IMR-90 (cell line): ENCODE results near the gene PHLDB1. TPM values are rescaled to one million over a fixed set of nuclear protein-coding genes. Genes with fewer than 3 reads are reported as not detected.

Experiments used
- ATAC-seq: fragments of 200-7000 bp; cut with Tn5 transposase; 2 replicates; pipeline ENCODE4 v1.9.1; 2020; ENCODE audit warnings: low read depth, mild to moderate bottlenecking, moderate library complexity
- BruUV-seq: library from RNA; stranded (reverse); fragments of 400-500 nt; replicated peaks from 2 replicates; lab custom pipeline; 2021; lab: Mats Ljungman, UMichigan
- CTCF ChIA-PET: fragments of 300-600 bp; formaldehyde crosslinking; extraction: SDS; loops from one replicate; lab custom pipeline; 2021; ENCODE audit warnings: antibody characterized with exemption; lab: Yijun Ruan, JAX
- POLR2A ChIA-PET: fragments of 300-600 bp; sonication (Branson Sonifier 250); formaldehyde crosslinking; loops from one replicate; lab custom pipeline; 2022; ENCODE audit warnings: antibody characterized with exemption; ENCODE audit not compliant: unreplicated experiment; lab: Charles Lee
- DNase-seq: peaks from one replicate; pipeline ENCODE4 v3.0.0; 2013
- H2AFZ ChIP-seq: replicated peaks from 2 replicates; pipeline ENCODE3; 2013; ENCODE audit warnings: low read length, mild to moderate bottlenecking; ENCODE audit not compliant: poor library complexity
- H2AK5ac ChIP-seq: 2 replicates; pipeline ENCODE4 v1.6.1; 2013; ENCODE audit warnings: low read depth, low read length, inconsistent platforms
- H2AK9ac ChIP-seq: replicated peaks from 2 replicates; pipeline ENCODE3; 2013; ENCODE audit warnings: mild to moderate bottlenecking, low read depth, low read length, moderate library complexity; ENCODE audit not compliant: poor library complexity
- H2BK120ac ChIP-seq: 2 replicates; pipeline ENCODE4 v1.6.1; 2013; ENCODE audit warnings: low read depth, low read length, inconsistent platforms
- H2BK15ac ChIP-seq: 3 replicates; pipeline ENCODE4 v1.6.1; 2013; ENCODE audit warnings: low read depth, low read length, inconsistent platforms
- H2BK20ac ChIP-seq: 2 replicates; pipeline ENCODE4 v1.6.1; 2013; ENCODE audit warnings: low read depth, mild to moderate bottlenecking, inconsistent platforms, low read length, moderate library complexity
- H2BK5ac ChIP-seq: 2 replicates; pipeline ENCODE4 v1.6.1; 2013; ENCODE audit warnings: mild to moderate bottlenecking, low read depth, low read length, inconsistent platforms; ENCODE audit not compliant: poor library complexity, severe bottlenecking
- H3K14ac ChIP-seq: replicated peaks from 2 replicates; pipeline ENCODE4 v1.6.1; 2013; ENCODE audit warnings: low read depth, low read length, inconsistent platforms
- H3K18ac ChIP-seq: 2 replicates; pipeline ENCODE4 v1.6.1; 2013; ENCODE audit warnings: low read depth, low read length, control low read depth
- H3K23ac ChIP-seq: 2 replicates; pipeline ENCODE4 v1.6.1; 2013; ENCODE audit warnings: low read depth, low read length, inconsistent platforms
- H3K27ac ChIP-seq: 2 replicates; pipeline ENCODE4 v1.5.1; 2013; ENCODE audit warnings: mild to moderate bottlenecking, control low read depth, low read length; ENCODE audit not compliant: insufficient read depth
- H3K27me3 ChIP-seq: 2 replicates; pipeline ENCODE4 v1.6.1; 2013; ENCODE audit warnings: low read length; ENCODE audit not compliant: control insufficient read depth, insufficient read depth
- H3K36me3 ChIP-seq: 2 replicates; pipeline ENCODE4 v1.6.1; 2013; ENCODE audit warnings: low read length, mixed read lengths; ENCODE audit not compliant: control insufficient read depth, insufficient read depth
- H3K4ac ChIP-seq: 2 replicates; pipeline ENCODE4 v1.6.1; 2013; ENCODE audit warnings: low read depth, low read length, inconsistent platforms
- H3K4me1 ChIP-seq: 2 replicates; pipeline ENCODE4 v1.6.1; 2013; ENCODE audit warnings: low read length, mixed read lengths; ENCODE audit not compliant: control insufficient read depth, insufficient read depth
- H3K4me2 ChIP-seq: 2 replicates; pipeline ENCODE4 v1.6.1; 2013; ENCODE audit warnings: low read depth, mild to moderate bottlenecking, control low read depth, low read length, moderate library complexity
- H3K4me3 ChIP-seq: 2 replicates; pipeline ENCODE4 v1.5.1; 2013; ENCODE audit warnings: low read depth, mild to moderate bottlenecking, control low read depth, low read length, moderate library complexity; ENCODE audit not compliant: insufficient read depth
- H3K56ac ChIP-seq: 2 replicates; pipeline ENCODE4 v1.6.1; 2013; ENCODE audit warnings: low read length, inconsistent platforms; ENCODE audit not compliant: insufficient read depth; ENCODE audit errors: extremely low read depth
- H3K79me1 ChIP-seq, 2 experiments: 2 replicates each; pipeline ENCODE4 v1.6.1; 2013; ENCODE audit warnings: low read length in 2 of 2, inconsistent platforms in 1 of 2, low read depth in 1 of 2
- H3K9ac ChIP-seq: 2 replicates; pipeline ENCODE4 v1.6.1; 2013; ENCODE audit warnings: low read depth, low read length, control low read depth
- H3K9me1 ChIP-seq: 2 replicates; pipeline ENCODE4 v1.6.1; 2013; ENCODE audit warnings: low read length, inconsistent platforms; ENCODE audit not compliant: insufficient read depth
- H3K9me3 ChIP-seq: 2 replicates; pipeline ENCODE4 v1.6.1; 2013; ENCODE audit warnings: low read length; ENCODE audit not compliant: control insufficient read depth, insufficient read depth
- H4K20me1 ChIP-seq: 2 replicates; pipeline ENCODE4 v1.6.1; 2013; ENCODE audit warnings: low read length, inconsistent platforms; ENCODE audit not compliant: insufficient read depth
- H4K5ac ChIP-seq: 2 replicates; pipeline ENCODE4 v1.6.1; 2013; ENCODE audit warnings: mild to moderate bottlenecking, low read depth, low read length, control low read depth
- H4K8ac ChIP-seq, 2 experiments: 2 replicates each; pipeline ENCODE4 v1.6.1; 2013; ENCODE audit warnings: low read depth in 2 of 2, low read length in 2 of 2, control low read depth in 1 of 2, inconsistent platforms in 1 of 2
- H4K91ac ChIP-seq: 2 replicates; pipeline ENCODE4 v1.6.1; 2013; ENCODE audit warnings: low read depth, low read length, inconsistent platforms; ENCODE audit not compliant: insufficient read depth
- CHD1 ChIP-seq: IDR thresholded peaks from 2 replicates; pipeline ENCODE4 v1.6.1; 2012; ENCODE audit warnings: low read depth, low read length, improper control_type of control experiment
- CTCF ChIP-seq: conservative IDR thresholded peaks from 2 replicates; pipeline ENCODE4 v1.5.1; 2012; ENCODE audit warnings: mild to moderate bottlenecking, low read depth, low read length, improper control_type of control experiment
- ELK1 ChIP-seq: fragments of 150-350 bp; IDR thresholded peaks from 2 replicates; pipeline ENCODE4 v1.6.1; 2016; ENCODE audit warnings: low read depth, mild to moderate bottlenecking, low read length, moderate library complexity, borderline replicate concordance
- FOS ChIP-seq: fragments of 150-350 bp; IDR thresholded peaks from 2 replicates; pipeline ENCODE4 v1.6.1; 2016; ENCODE audit warnings: low read depth, low read length
- MAFK ChIP-seq: IDR thresholded peaks from 2 replicates; pipeline ENCODE4 v1.6.1; 2012; ENCODE audit warnings: low read depth, low read length, improper control_type of control experiment
- MXI1 ChIP-seq: IDR thresholded peaks from 2 replicates; pipeline ENCODE4 v1.6.1; 2012; ENCODE audit warnings: low read depth, mild to moderate bottlenecking, low read length, moderate library complexity, borderline replicate concordance
- NFE2L2 ChIP-seq: fragments of 150-350 bp; IDR thresholded peaks from 2 replicates; pipeline ENCODE4 v1.6.1; 2016; ENCODE audit warnings: low read depth, mild to moderate bottlenecking, low read length
- POLR2A ChIP-seq: IDR thresholded peaks from 2 replicates; pipeline ENCODE4 v1.6.1; 2012; ENCODE audit warnings: mild to moderate bottlenecking, low read depth, low read length
- RAD21 ChIP-seq: IDR thresholded peaks from 2 replicates; pipeline ENCODE4 v1.6.1; 2012; ENCODE audit warnings: low read length, improper control_type of control experiment
- RCOR1 ChIP-seq: IDR thresholded peaks from 2 replicates; pipeline ENCODE4 v1.6.1; 2012; ENCODE audit warnings: mild to moderate bottlenecking, low read length, improper control_type of control experiment; ENCODE audit not compliant: insufficient replicate concordance
- RFX5 ChIP-seq: IDR thresholded peaks from 2 replicates; pipeline ENCODE4 v1.8.0; 2012; ENCODE audit warnings: low read depth, mild to moderate bottlenecking, low read length, moderate library complexity
- SMC3 ChIP-seq: fragments of 150-350 bp; IDR thresholded peaks from 2 replicates; pipeline ENCODE4 v1.6.1; 2016; ENCODE audit warnings: low read depth, mild to moderate bottlenecking, antibody characterized with exemption, low read length, moderate library complexity
- WGBS, 2 experiments: methylation state at CpG; one replicate each; pipeline versions ENCODE4 v1.1.5 to v1.1.7; 2013; ENCODE audit warnings: missing lambda C conversion rate in 2 of 2; ENCODE audit not compliant: insufficient read length in 1 of 2; ENCODE audit errors: extremely low coverage in 2 of 2; 5-methylcytosine and 5-hydroxymethylcytosine counted together
- dilution Hi-C: fragments of 300-500 bp; cut with HindIII; formaldehyde crosslinking; loops from one replicate; pipeline ENCODE4 v1.14.3; 2018; ENCODE audit warnings: low sequenced_read_pairs; ENCODE audit not compliant: unreplicated experiment
- in situ Hi-C: fragments of 300-500 bp; cut with MboI; formaldehyde crosslinking; loops from 3 replicates; pipeline ENCODE4 v1.14.3; 2019; ENCODE audit warnings: low sequenced_read_pairs, inconsistent platforms, mixed read lengths
- intact Hi-C: fragments of 100-400 bp; cut with micrococcal nuclease; formaldehyde crosslinking; loops from 2 replicates; pipeline ENCODE4 v1.10.0; 2022
- polyA plus RNA-seq, 3 experiments: library from polyadenylated mRNA; depleted of rRNA; stranded (reverse); fragments of >200 nt; gene quantifications; 2 replicates each; pipeline ENCODE4 v1.2.3, GENCODE V29; 2012; ENCODE audit warnings: low replicate concordance in 1 of 3
- total RNA-seq: library from RNA; depleted of rRNA; stranded (reverse); fragments of >200 nt; gene quantifications from 2 replicates; pipeline ENCODE4 v1.2.3, GENCODE V29; 2012

PHLDB1 gene
- total and polyA plus RNA-seq, 2 of the 4 experiments (the other 2 are of a cell fraction), result 40.0 to 90.4 TPM

- Histone ChIP-seq H3K27ac (no peak overlapping the region), H3K9me1 (0 out of 2 replicates have a peak, but pooled peaks cover 3% of the 10 kb centered on the region), H4K91ac (no peak overlapping the region), H3K9me3 (peaks cover 2% of the 10 kb centered on the region; the same call in 1 of the 2 replicates), H3K4me1 (no peaks in the 10 kb centered on the region), H3K14ac (no peak overlapping the region), H4K8ac (no peak overlapping the region), H3K18ac (no peak overlapping the region), H3K4me2 (no peak overlapping the region), H3K27me3 (no peaks in the 10 kb centered on the region; the same call in 1 of the 2 replicates), H4K20me1 (no peaks in the 10 kb centered on the region), H2AK5ac (no peak overlapping the region), H2BK5ac (no peak overlapping the region), H4K5ac (no peak overlapping the region), H3K36me3 (no peaks in the 10 kb centered on the region), H2AFZ (no peak overlapping the region), H2BK20ac (no peak overlapping the region), H2BK120ac (no peak overlapping the region), H3K4ac (no peak overlapping the region), H3K9ac (no peak overlapping the region), H2BK15ac (no peak overlapping the region), H3K79me1 (no peaks in the 10 kb centered on the region), H3K4me3 (no peak overlapping the region), H2AK9ac (no peak overlapping the region), H3K23ac (no peak overlapping the region), H3K56ac (no peak overlapping the region)
- CTCF ChIA-PET, result interaction anchor here (0.9 kb wide), 1 partner anchor 20 kb away, joined by 4 read pairs; no protein-coding TSS in a partner anchor
- dilution Hi-C loops (no loop called here), in situ Hi-C loops (no loop called here), intact Hi-C loops (no loop called here)
- no CpG with 5 or more reads among the region's 2 CpGs for WGBS, 2 experiments
- ATAC-seq, result no peak
- POLR2A ChIA-PET, result no interaction called here
- BruUV-seq, result no TSS peak
- no peak for DNase-seq
- TF ChIP-seq MXI1 (no peak), RFX5 (no peak), FOS (no peak), MAFK (no peak), SMC3 (no peak), RAD21 (no peak), CTCF (no peak), RCOR1 (no peak), ELK1 (no peak), NFE2L2 (no peak), POLR2A (no peak), CHD1 (no peak)
Observed at GRCh38 chr11:118670063-118670462, 62.6 kb downstream of the PHLDB1 start.
